Uterus (tissue), 2 donors: ENCODE data around the gene CCNC.

Experiments used
- CTCF ChIP-seq, 4 experiments: fragments of 200-600 bp in 2 of 4; fragments of 450-650 bp in 2 of 4; sonication (generic) in 2 of 4; IDR thresholded peaks; one replicate each; pipeline ENCODE4 v1.5.1; 2016 to 2019; ENCODE audit warnings: antibody characterized with exemption in 4 of 4, mild to moderate bottlenecking in 2 of 4, moderate library complexity in 1 of 4
- POLR2A ChIP-seq, 2 donors: fragments of 450-650 bp; IDR thresholded peaks; one replicate each; pipeline ENCODE4 v1.6.1; 2016; ENCODE audit warnings: antibody characterized with exemption in 2 of 2, mild to moderate bottlenecking in 1 of 2, moderate library complexity in 1 of 2

- no peak for TF ChIP-seq POLR2A (IDR thresholded peaks at IDR 0.05)
- no peak for TF ChIP-seq CTCF (IDR thresholded peaks at IDR 0.05)
Measured at GRCh38 chr6:99521633-99522151, 46.8 kb downstream of the CCNC start.
